ENCODE data around the gene ETNPPL.

Gene ETNPPL

DNA sequence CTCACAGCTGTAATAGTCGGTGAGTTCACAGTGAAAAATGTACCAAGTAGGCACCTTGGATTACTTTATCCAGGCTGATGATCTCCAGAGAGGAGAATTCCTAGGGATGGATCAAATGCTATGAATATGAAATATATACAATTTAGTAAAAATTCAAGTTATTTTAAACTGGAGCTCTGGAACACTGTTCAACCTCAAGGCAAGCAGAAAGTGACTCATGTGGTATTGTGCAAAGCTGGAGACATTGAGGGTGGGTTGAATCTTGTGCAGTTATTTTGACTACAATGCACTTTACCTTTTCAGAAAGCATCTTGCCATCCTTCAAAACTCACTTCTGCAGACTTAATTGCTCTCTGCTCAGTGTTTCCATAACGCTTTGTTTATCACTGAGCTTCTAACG lies 69.0 kb downstream of the ETNPPL start:
- DNase-seq, result no peak

DNA sequence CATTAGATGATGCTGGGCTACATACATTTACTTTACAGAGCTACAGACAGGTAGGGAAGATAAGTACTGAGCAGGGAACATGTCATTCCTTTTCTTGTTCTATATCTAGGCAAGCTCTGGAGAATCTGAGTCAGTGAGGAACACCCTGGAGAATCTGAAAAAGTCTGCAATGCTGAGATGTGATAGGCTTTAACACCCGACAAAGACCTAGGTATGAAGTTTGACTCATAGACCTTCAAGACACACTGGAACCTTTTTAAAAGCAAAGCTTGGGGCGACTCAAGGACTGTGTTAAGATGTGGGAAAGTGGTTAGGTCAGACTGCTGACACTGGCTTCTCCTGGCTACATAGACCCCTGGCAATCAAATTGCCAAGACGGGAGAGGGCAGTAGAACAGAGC lies 69.6 kb downstream of the ETNPPL start:
- DNase-seq, result no peak
